ENCODE results near the gene ANKRD28. TPM values are rescaled to one million over a fixed set of nuclear protein-coding genes. Genes with fewer than 3 reads are reported as not detected.

The ANKRD28 gene
- total and polyA plus RNA-seq, 5 donors from 2014 or later = 6.9 to 77.1 (median 9.4) TPM

DNA sequence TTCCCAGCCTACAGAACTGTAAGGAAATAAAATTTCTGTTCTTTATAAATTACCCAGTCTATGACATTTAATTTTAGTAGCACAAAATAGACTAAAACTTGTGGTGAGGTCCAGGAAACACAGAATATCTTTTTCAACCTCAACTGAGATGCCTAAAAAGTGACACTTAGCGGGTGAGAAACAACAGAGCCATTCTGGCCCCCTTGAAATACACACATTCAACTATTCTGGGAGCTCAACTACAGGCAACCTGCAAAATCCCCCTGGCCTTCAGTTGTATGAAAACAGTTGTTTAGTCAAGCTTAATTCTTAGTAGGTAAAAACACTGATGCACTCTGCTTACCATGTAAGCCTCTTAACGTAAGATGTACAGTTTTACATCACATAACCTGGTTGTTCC lies 66.8 kb downstream of the ANKRD28 start:
- Mint-ChIP-seq H3K4me3 (no peak overlapping the region), H3K36me3 (peaks cover 66% of the 10 kb centered on the region), H3K9me3 (no peaks in the 10 kb centered on the region), H3K27me3 (no peaks in the 10 kb centered on the region), H3K27ac (no peak overlapping the region), H3K4me1 (peaks cover 2 to 17% (median 10%) of the 10 kb centered on the region in 4 donors)
- Histone ChIP-seq H3K4me1 (ENCODE audit: control insufficient read depth, insufficient read depth, low read length, poor library complexity, severe bottlenecking) (no peaks in the 10 kb centered on the region), H3K4me3 (ENCODE audit: low read depth, low read length) (no peak overlapping the region), H3K9me3 (ENCODE audit: control insufficient read depth in 2 of 2, low read length in 2 of 2) (no peaks in the 10 kb centered on the region), H3K27me3 (ENCODE audit: control insufficient read depth, insufficient read depth, low read length) (no peaks in the 10 kb centered on the region), H3K36me3 (ENCODE audit: control insufficient read depth, insufficient read depth, low read length) (peaks cover 23% of the 10 kb centered on the region), H3K27ac (ENCODE audit: insufficient read depth, low read length, poor library complexity, severe bottlenecking) (no peak overlapping the region)
- ATAC-seq (ENCODE audit: low read depth in 2 of 2) (no peak), DNase-seq (no peak)

DNA sequence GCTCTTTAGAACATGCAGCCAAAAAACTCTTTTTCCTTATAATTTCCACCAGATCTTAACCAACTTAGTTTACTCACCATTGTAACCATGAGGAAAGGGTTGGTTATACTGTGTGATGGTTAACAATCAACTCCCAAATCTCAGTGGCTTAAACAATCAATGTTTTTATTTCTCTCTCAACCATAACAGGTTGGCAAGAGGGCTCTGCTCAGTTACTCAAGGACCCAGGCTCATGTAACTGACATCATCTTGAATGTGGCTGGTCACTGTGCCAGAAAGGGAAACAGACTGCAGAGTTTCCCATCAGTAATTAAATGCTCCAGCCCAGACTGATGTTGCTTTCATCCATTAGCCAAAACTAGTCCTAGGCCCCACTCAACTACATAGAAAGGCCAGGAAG lies 69.0 kb downstream of the ANKRD28 start:
- Mint-ChIP-seq H3K27ac (no peak overlapping the region), H3K36me3 (peaks cover 59% of the 10 kb centered on the region)

GRCh38 chr3:15726881-15727280 lies 70.9 kb downstream of the ANKRD28 start:
- Mint-ChIP-seq H3K36me3 (peaks cover 55% of the 10 kb centered on the region), H3K27ac (peak overlapping the region in 1 of 3 donors; percentile 74)

More for the DNA sequence above, 69.0 kb downstream of the ANKRD28 start:
- H3K4me1 ChIP-seq (ENCODE audit: control insufficient read depth, insufficient read depth, low read length, poor library complexity, severe bottlenecking) = no peaks in the 10 kb centered on the region
- no peak overlapping the region for H3K4me3 ChIP-seq (ENCODE audit: low read depth, low read length)
- Mint-ChIP-seq H3K9me3 (no peaks in the 10 kb centered on the region), H3K4me3 (no peak overlapping the region), H3K4me1 (peaks cover 3 to 23% (median 13%) of the 10 kb centered on the region in 4 donors), H3K27me3 (no peaks in the 10 kb centered on the region)
- ATAC-seq (ENCODE audit: low read depth in 2 of 2) (no peak), DNase-seq (no peak)
- H3K27ac ChIP-seq (ENCODE audit: insufficient read depth, low read length, poor library complexity, severe bottlenecking) = no peak overlapping the region
- peaks cover 23% of the 10 kb centered on the region for H3K36me3 ChIP-seq (ENCODE audit: control insufficient read depth, insufficient read depth, low read length)
- H3K9me3 ChIP-seq (ENCODE audit: control insufficient read depth in 2 of 2, low read length in 2 of 2) = no peaks in the 10 kb centered on the region
- no peaks in the 10 kb centered on the region for H3K27me3 ChIP-seq (ENCODE audit: control insufficient read depth, insufficient read depth, low read length)

DNA sequence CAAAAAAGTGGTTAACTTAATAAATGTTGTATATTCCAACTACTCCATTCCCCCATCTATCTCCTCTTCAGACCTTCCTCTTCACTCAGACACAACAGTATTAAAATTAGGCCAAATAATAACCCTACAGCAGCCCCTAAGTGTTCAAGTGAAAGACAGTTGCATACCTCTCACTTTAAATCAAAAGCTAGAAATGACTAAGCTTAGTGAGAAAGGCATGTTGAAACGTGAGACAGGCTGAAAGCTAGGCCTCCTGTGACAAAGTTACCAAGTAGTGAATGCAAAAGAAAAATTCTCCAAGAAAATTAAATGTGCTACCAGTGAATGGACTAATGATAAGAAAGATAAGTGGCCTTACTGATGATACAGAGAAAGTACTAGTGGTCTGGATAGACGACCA lies 71.7 kb downstream of the ANKRD28 start:
- peaks cover 29% of the 10 kb centered on the region for H3K36me3 ChIP-seq (ENCODE audit: control insufficient read depth, insufficient read depth, low read length)
- Mint-ChIP-seq H3K27ac (peak overlapping the region; percentile 5 to 89 (median 65)), H3K27me3 (no peaks in the 10 kb centered on the region), H3K4me1 (peaks cover 5 to 23% (median 15%) of the 10 kb centered on the region in 4 donors), H3K4me3 (no peak overlapping the region), H3K36me3 (peaks cover 51% of the 10 kb centered on the region), H3K9me3 (no peaks in the 10 kb centered on the region)
- no peaks in the 10 kb centered on the region for H3K27me3 ChIP-seq (ENCODE audit: control insufficient read depth, insufficient read depth, low read length)
- no peaks in the 10 kb centered on the region for H3K4me1 ChIP-seq (ENCODE audit: control insufficient read depth, insufficient read depth, low read length, poor library complexity, severe bottlenecking)
- no peak overlapping the region for H3K27ac ChIP-seq (ENCODE audit: insufficient read depth, low read length, poor library complexity, severe bottlenecking)
- no peak overlapping the region for H3K4me3 ChIP-seq (ENCODE audit: low read depth, low read length)
- DNase-seq (peak in 1 of 3 donors; percentile 42), ATAC-seq (ENCODE audit: low read depth in 2 of 2) (no peak)
- no peaks in the 10 kb centered on the region for H3K9me3 ChIP-seq (ENCODE audit: control insufficient read depth in 2 of 2, low read length in 2 of 2)

More at GRCh38 chr3:15726881-15727280, 70.9 kb downstream of the ANKRD28 start:
- no peaks in the 10 kb centered on the region for H3K27me3 ChIP-seq (ENCODE audit: control insufficient read depth, insufficient read depth, low read length)
- H3K9me3 Mint-ChIP-seq = no peaks in the 10 kb centered on the region
- H3K27ac ChIP-seq (ENCODE audit: insufficient read depth, low read length, poor library complexity, severe bottlenecking) = no peak overlapping the region
- H3K36me3 ChIP-seq (ENCODE audit: control insufficient read depth, insufficient read depth, low read length) = peaks cover 30% of the 10 kb centered on the region
- no peaks in the 10 kb centered on the region for H3K4me1 ChIP-seq (ENCODE audit: control insufficient read depth, insufficient read depth, low read length, poor library complexity, severe bottlenecking)
- H3K27me3 Mint-ChIP-seq = no peaks in the 10 kb centered on the region
- H3K9me3 ChIP-seq (ENCODE audit: control insufficient read depth in 2 of 2, low read length in 2 of 2) = no peaks in the 10 kb centered on the region
- DNase-seq (no peak), ATAC-seq (ENCODE audit: low read depth in 2 of 2) (no peak)
- H3K4me3 ChIP-seq (ENCODE audit: low read depth, low read length) = no peak overlapping the region
- peaks cover 5 to 23% (median 15%) of the 10 kb centered on the region in 4 donors for H3K4me1 Mint-ChIP-seq
- no peak overlapping the region for H3K4me3 Mint-ChIP-seq

DNA sequence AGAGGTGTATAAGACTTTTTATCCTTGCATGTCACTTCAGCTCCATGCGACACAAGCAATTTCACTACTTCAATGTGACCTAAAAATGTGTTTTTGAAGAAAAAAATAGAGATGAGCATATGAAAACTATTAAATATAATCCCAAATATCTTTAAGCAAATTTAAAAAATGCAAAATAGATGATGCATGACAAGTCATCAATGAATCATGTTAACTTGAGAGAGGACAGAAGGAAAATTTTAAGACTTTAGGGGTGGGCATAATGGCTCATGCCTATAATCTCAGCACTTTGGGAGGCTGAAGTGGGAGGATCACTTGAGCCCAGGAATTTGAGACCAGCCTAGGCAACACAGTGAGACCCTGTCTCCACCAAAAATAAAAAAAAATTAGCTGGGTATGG lies 73.3 kb downstream of the ANKRD28 start:
- Mint-ChIP-seq H3K27ac (peak overlapping the region in 1 of 3 donors; percentile 33), H3K36me3 (peaks cover 56% of the 10 kb centered on the region), H3K4me1 (peaks cover 6 to 20% (median 13%) of the 10 kb centered on the region in 4 donors), H3K9me3 (no peaks in the 10 kb centered on the region), H3K27me3 (no peaks in the 10 kb centered on the region), H3K4me3 (no peak overlapping the region)
- no peaks in the 10 kb centered on the region for H3K27me3 ChIP-seq (ENCODE audit: control insufficient read depth, insufficient read depth, low read length)
- H3K27ac ChIP-seq (ENCODE audit: insufficient read depth, low read length, poor library complexity, severe bottlenecking) = no peak overlapping the region
- no peak overlapping the region for H3K4me3 ChIP-seq (ENCODE audit: low read depth, low read length)
- no peak for DNase-seq
- H3K9me3 ChIP-seq (ENCODE audit: control insufficient read depth in 2 of 2, low read length in 2 of 2) = no peaks in the 10 kb centered on the region
- ATAC-seq (ENCODE audit: low read depth in 2 of 2) = no peak
- H3K4me1 ChIP-seq (ENCODE audit: control insufficient read depth, insufficient read depth, low read length, poor library complexity, severe bottlenecking) = no peaks in the 10 kb centered on the region
- H3K36me3 ChIP-seq (ENCODE audit: control insufficient read depth, insufficient read depth, low read length) = peaks cover 32% of the 10 kb centered on the region

- H3K36me3 Mint-ChIP-seq = peaks cover 50% of the 10 kb centered on the region
These were observed 74.2 kb downstream of the ANKRD28 start for GRCh38 chr3:15723624-15723884.

DNA sequence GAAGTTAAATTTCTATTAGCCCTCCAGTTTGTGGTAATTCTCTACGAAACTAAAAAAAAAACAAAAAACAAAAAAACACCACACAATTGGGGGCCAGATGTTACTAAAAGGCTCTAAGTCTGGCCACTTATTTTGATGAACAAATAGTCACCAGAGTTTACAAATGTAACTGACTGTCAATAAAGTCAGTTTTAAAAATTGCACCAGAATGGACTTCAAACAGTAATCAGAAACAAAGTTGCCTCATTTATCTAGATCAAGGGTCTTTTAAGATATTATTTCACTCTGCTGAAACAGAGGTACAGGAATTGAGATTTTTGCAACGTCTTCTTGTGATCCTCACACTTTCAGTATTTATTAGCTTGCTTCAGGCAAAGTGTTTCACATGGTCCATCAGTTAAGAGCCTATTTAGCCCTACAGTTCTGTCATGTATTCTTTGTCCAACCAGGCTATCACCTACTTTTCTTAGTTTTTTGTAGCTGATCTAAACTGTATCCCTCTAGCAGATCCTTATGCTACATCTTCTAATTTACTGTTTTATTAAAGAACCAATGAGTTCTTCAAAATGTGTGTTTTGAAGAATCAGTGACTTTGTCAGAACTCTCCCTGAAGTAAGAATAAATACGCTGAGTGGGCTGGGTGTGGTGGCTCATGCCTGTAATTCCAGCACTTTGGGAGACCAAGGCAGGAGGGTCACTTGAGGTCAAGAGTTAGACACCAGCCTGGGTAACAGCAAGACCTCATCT lies 74.7 kb downstream of the ANKRD28 start:
- Histone ChIP-seq H3K4me1 (ENCODE audit: control insufficient read depth, insufficient read depth, low read length, poor library complexity, severe bottlenecking) (no peaks in the 10 kb centered on the region), H3K9me3 (ENCODE audit: control insufficient read depth in 2 of 2, low read length in 2 of 2) (no peaks in the 10 kb centered on the region), H3K27ac (ENCODE audit: insufficient read depth, low read length, poor library complexity, severe bottlenecking) (no peak overlapping the region), H3K36me3 (ENCODE audit: control insufficient read depth, insufficient read depth, low read length) (peaks cover 34% of the 10 kb centered on the region), H3K4me3 (ENCODE audit: low read depth, low read length) (no peak overlapping the region), H3K27me3 (ENCODE audit: control insufficient read depth, insufficient read depth, low read length) (no peaks in the 10 kb centered on the region)
- no peak overlapping the region for H3K4me3 Mint-ChIP-seq
- ATAC-seq (ENCODE audit: low read depth in 2 of 2) (no peak), DNase-seq (no peak)
- peaks cover 46% of the 10 kb centered on the region for H3K36me3 Mint-ChIP-seq
- no peaks in the 10 kb centered on the region for H3K27me3 Mint-ChIP-seq
- no peaks in the 10 kb centered on the region for H3K9me3 Mint-ChIP-seq
- peak overlapping the region in 1 of 3 donors; percentile 20 for H3K27ac Mint-ChIP-seq
- H3K4me1 Mint-ChIP-seq = peaks cover 6 to 14% (median 10%) of the 10 kb centered on the region in 4 donors

More at GRCh38 chr3:15723624-15723884, 74.2 kb downstream of the ANKRD28 start:
- Mint-ChIP-seq H3K4me3 (no peak overlapping the region), H3K27me3 (no peaks in the 10 kb centered on the region), H3K27ac (no peak overlapping the region), H3K4me1 (peaks cover 6 to 15% (median 10%) of the 10 kb centered on the region in 4 donors), H3K9me3 (no peaks in the 10 kb centered on the region)
- Histone ChIP-seq H3K27ac (ENCODE audit: insufficient read depth, low read length, poor library complexity, severe bottlenecking) (no peak overlapping the region), H3K36me3 (ENCODE audit: control insufficient read depth, insufficient read depth, low read length) (peaks cover 33% of the 10 kb centered on the region), H3K27me3 (ENCODE audit: control insufficient read depth, insufficient read depth, low read length) (no peaks in the 10 kb centered on the region), H3K4me1 (ENCODE audit: control insufficient read depth, insufficient read depth, low read length, poor library complexity, severe bottlenecking) (no peaks in the 10 kb centered on the region), H3K9me3 (ENCODE audit: control insufficient read depth in 2 of 2, low read length in 2 of 2) (no peaks in the 10 kb centered on the region), H3K4me3 (ENCODE audit: low read depth, low read length) (no peak overlapping the region)
- DNase-seq (no peak), ATAC-seq (ENCODE audit: low read depth in 2 of 2) (no peak)

DNA sequence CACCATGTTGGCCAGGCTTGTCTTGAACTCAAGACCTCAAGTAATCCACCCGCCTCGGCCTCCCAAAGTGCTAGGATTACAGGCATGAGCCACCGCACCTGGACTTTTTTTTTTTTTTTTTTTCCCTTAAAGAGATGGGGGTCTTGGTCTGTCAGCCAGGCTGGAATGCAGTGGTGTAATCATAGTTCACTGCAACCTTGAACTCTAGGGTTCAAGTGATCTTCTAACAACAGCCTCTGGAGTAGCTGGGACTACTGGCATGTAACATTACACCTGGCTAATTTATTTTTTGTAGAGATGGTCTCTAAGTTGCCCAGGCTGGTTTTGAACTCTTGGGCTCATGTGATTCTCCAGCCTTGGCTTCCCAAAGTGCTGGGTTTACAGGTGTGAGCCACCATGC lies 81.6 kb downstream of the ANKRD28 start:
- Mint-ChIP-seq H3K4me3 (no peak overlapping the region), H3K27me3 (no peaks in the 10 kb centered on the region), H3K4me1 (peaks cover 0 to 3% (median 1%) of the 10 kb centered on the region in 4 donors), H3K36me3 (peaks cover 40% of the 10 kb centered on the region), H3K27ac (no peak overlapping the region), H3K9me3 (no peaks in the 10 kb centered on the region)
- no peaks in the 10 kb centered on the region for H3K27me3 ChIP-seq (ENCODE audit: control insufficient read depth, insufficient read depth, low read length)
- no peak for ATAC-seq (ENCODE audit: low read depth in 2 of 2)
- no peaks in the 10 kb centered on the region for H3K9me3 ChIP-seq (ENCODE audit: control insufficient read depth in 2 of 2, low read length in 2 of 2)
- H3K27ac ChIP-seq (ENCODE audit: insufficient read depth, low read length, poor library complexity, severe bottlenecking) = no peak overlapping the region
- H3K4me3 ChIP-seq (ENCODE audit: low read depth, low read length) = no peak overlapping the region
- H3K36me3 ChIP-seq (ENCODE audit: control insufficient read depth, insufficient read depth, low read length) = peaks cover 25% of the 10 kb centered on the region
- DNase-seq = no peak
- H3K4me1 ChIP-seq (ENCODE audit: control insufficient read depth, insufficient read depth, low read length, poor library complexity, severe bottlenecking) = no peaks in the 10 kb centered on the region
